ENCODE results near the gene LUC7L.

LUC7L gene

GRCh38 chr16:185691-186090 lies 43.6 kb downstream of the LUC7L start:
- Histone ChIP-seq H3K36me3 (ENCODE audit: control insufficient read depth in 1 of 2, insufficient read depth in 2 of 2, low read depth in 1 of 2, low read length in 2 of 2) (peaks cover 45 to 67% of the 10 kb centered on the region in 2 experiments), H2BK12ac (ENCODE audit: low read length in 2 of 2) (no peak overlapping the region), H3K18ac (ENCODE audit: low read depth in 1 of 2, low read length in 2 of 2) (no peak overlapping the region), H3K79me1 (replicated peaks; ENCODE audit: low read length, poor library complexity, severe bottlenecking) (peaks cover 16% of the 10 kb centered on the region), H4K8ac (ENCODE audit: low read length) (peak overlapping the region; percentile 36), H3K4me2 (ENCODE audit: low read length, poor library complexity, severe bottlenecking) (no peak overlapping the region), H3K27me3 (ENCODE audit: control insufficient read depth in 1 of 2, insufficient read depth in 1 of 2, low read length in 2 of 2) (peaks cover 3 to 5% of the 10 kb centered on the region in 2 experiments), H2AFZ (ENCODE audit: low read depth, low read length) (no peak overlapping the region), H3K4ac (ENCODE audit: low read depth in 1 of 2, low read length in 2 of 2) (no peak overlapping the region), H2BK120ac (ENCODE audit: low read depth, low read length) (no peak overlapping the region), H4K91ac (ENCODE audit: low read length) (peak overlapping the region; percentile 45), H3K23ac (ENCODE audit: low read length in 2 of 2) (no peak overlapping the region), H2AK5ac (ENCODE audit: low read length, severe bottlenecking) (no peak overlapping the region), H3K4me1 (ENCODE audit: control insufficient read depth, insufficient read depth, low read depth, low read length) (peaks cover 10% of the 10 kb centered on the region), H3K14ac (ENCODE audit: low read length in 2 of 2) (no peak overlapping the region), H2BK15ac (ENCODE audit: low read depth, poor library complexity, severe bottlenecking) (no peak overlapping the region), H2BK5ac (ENCODE audit: low read depth, low read length, poor library complexity, severe bottlenecking) (no peak overlapping the region), H3K27ac (ENCODE audit: low read length, poor library complexity, severe bottlenecking) (no peak overlapping the region), H3K9me3 (ENCODE audit: control insufficient read depth, low read length) (no peaks in the 10 kb centered on the region), H3K4me3 (ENCODE audit: insufficient read depth in 1 of 2, low read depth in 1 of 2, low read length in 2 of 2) (no peak overlapping the region), H3K9ac (ENCODE audit: low read length) (no peak overlapping the region)
- no peak for DNase-seq
- WGBS: 97% methylated on average over 5 of the region's 11 CpGs

GRCh38 chr16:185213-185612 lies 44.0 kb downstream of the LUC7L start:
- Histone ChIP-seq H2AK5ac (ENCODE audit: low read length, severe bottlenecking) (no peak overlapping the region), H3K4me2 (ENCODE audit: low read length, poor library complexity, severe bottlenecking) (no peak overlapping the region), H3K27ac (ENCODE audit: low read length, poor library complexity, severe bottlenecking) (no peak overlapping the region), H3K36me3 (ENCODE audit: control insufficient read depth in 1 of 2, insufficient read depth in 2 of 2, low read depth in 1 of 2, low read length in 2 of 2) (peaks cover 41 to 65% of the 10 kb centered on the region in 2 experiments), H2BK5ac (ENCODE audit: low read depth, low read length, poor library complexity, severe bottlenecking) (no peak overlapping the region), H3K4ac (ENCODE audit: low read depth in 1 of 2, low read length in 2 of 2) (no peak overlapping the region), H3K79me1 (replicated peaks; ENCODE audit: low read length, poor library complexity, severe bottlenecking) (peaks cover 14% of the 10 kb centered on the region), H3K23ac (ENCODE audit: low read length in 2 of 2) (no peak overlapping the region), H2BK120ac (ENCODE audit: low read depth, low read length) (no peak overlapping the region), H2BK12ac (ENCODE audit: low read length in 2 of 2) (no peak overlapping the region), H3K18ac (ENCODE audit: low read depth in 1 of 2, low read length in 2 of 2) (no peak overlapping the region), H3K4me1 (ENCODE audit: control insufficient read depth, insufficient read depth, low read depth, low read length) (peaks cover 15% of the 10 kb centered on the region), H2AFZ (ENCODE audit: low read depth, low read length) (no peak overlapping the region), H3K9ac (ENCODE audit: low read length) (no peak overlapping the region), H3K27me3 (ENCODE audit: control insufficient read depth in 1 of 2, insufficient read depth in 1 of 2, low read length in 2 of 2) (peaks cover 3 to 8% of the 10 kb centered on the region in 2 experiments), H3K14ac (ENCODE audit: low read length in 2 of 2) (no peak overlapping the region), H3K9me3 (ENCODE audit: control insufficient read depth, low read length) (no peaks in the 10 kb centered on the region), H2BK15ac (ENCODE audit: low read depth, poor library complexity, severe bottlenecking) (no peak overlapping the region), H4K91ac (ENCODE audit: low read length) (no peak overlapping the region), H3K4me3 (ENCODE audit: insufficient read depth in 1 of 2, low read depth in 1 of 2, low read length in 2 of 2) (no peak overlapping the region), H4K8ac (ENCODE audit: low read length) (no peak overlapping the region)
- DNase-seq: no peak
- WGBS: 96% methylated on average over 13 of the region's 13 CpGs

DNA sequence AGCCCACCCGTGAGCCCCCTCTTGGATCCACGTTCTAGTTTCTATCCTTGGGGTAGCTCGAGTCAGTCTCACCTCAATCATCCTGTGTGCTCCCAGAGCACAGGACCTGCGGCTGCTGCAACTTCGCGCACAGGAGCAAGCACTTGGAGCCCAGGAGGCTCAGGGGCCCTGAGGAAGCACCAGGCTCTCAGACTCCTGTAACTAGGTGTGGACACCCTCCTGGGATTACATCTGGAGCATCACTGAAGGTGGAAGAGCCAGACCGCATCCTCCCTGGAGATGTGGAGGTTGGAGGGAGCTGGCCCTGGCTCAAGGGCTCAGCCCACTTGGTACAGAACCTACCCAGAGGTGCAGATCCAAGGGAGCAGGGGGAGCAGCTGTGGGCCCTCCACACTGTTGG lies 46.2 kb downstream of the LUC7L start:
- H3K79me1 ChIP-seq (replicated peaks; ENCODE audit: low read length, poor library complexity, severe bottlenecking): peaks cover 5% of the 10 kb centered on the region
- no peak overlapping the region for H3K14ac ChIP-seq (ENCODE audit: low read length in 2 of 2)
- peaks cover 18% of the 10 kb centered on the region for H3K4me1 ChIP-seq (ENCODE audit: control insufficient read depth, insufficient read depth, low read depth, low read length)
- no peak overlapping the region for H4K91ac ChIP-seq (ENCODE audit: low read length)
- no peak overlapping the region for H3K4me2 ChIP-seq (ENCODE audit: low read length, poor library complexity, severe bottlenecking)
- H4K8ac ChIP-seq (ENCODE audit: low read length): no peak overlapping the region
- H3K9ac ChIP-seq (ENCODE audit: low read length): no peak overlapping the region
- H3K36me3 ChIP-seq (ENCODE audit: control insufficient read depth in 1 of 2, insufficient read depth in 2 of 2, low read depth in 1 of 2, low read length in 2 of 2): peaks cover 21 to 45% of the 10 kb centered on the region in 2 experiments
- H3K23ac ChIP-seq (ENCODE audit: low read length in 2 of 2): no peak overlapping the region
- no peak overlapping the region for H2AK5ac ChIP-seq (ENCODE audit: low read length, severe bottlenecking)
- H2BK5ac ChIP-seq (ENCODE audit: low read depth, low read length, poor library complexity, severe bottlenecking): no peak overlapping the region
- no peak overlapping the region for H2BK120ac ChIP-seq (ENCODE audit: low read depth, low read length)
- no peak for DNase-seq
- H3K27me3 ChIP-seq (ENCODE audit: control insufficient read depth in 1 of 2, insufficient read depth in 1 of 2, low read length in 2 of 2): peaks cover 24 to 26% of the 10 kb centered on the region in 2 experiments
- no peak overlapping the region for H2BK12ac ChIP-seq (ENCODE audit: low read length in 2 of 2)
- WGBS: 95% methylated on average over 7 of the region's 7 CpGs
- H2BK15ac ChIP-seq (ENCODE audit: low read depth, poor library complexity, severe bottlenecking): no peak overlapping the region
- no peak overlapping the region for H2AFZ ChIP-seq (ENCODE audit: low read depth, low read length)
- H3K4ac ChIP-seq (ENCODE audit: low read depth in 1 of 2, low read length in 2 of 2): no peak overlapping the region
- no peak overlapping the region for H3K27ac ChIP-seq (ENCODE audit: low read length, poor library complexity, severe bottlenecking)
- no peak overlapping the region for H3K18ac ChIP-seq (ENCODE audit: low read depth in 1 of 2, low read length in 2 of 2)
- H3K9me3 ChIP-seq (ENCODE audit: control insufficient read depth, low read length): no peaks in the 10 kb centered on the region
- no peak overlapping the region for H3K4me3 ChIP-seq (ENCODE audit: insufficient read depth in 1 of 2, low read depth in 1 of 2, low read length in 2 of 2)

DNA sequence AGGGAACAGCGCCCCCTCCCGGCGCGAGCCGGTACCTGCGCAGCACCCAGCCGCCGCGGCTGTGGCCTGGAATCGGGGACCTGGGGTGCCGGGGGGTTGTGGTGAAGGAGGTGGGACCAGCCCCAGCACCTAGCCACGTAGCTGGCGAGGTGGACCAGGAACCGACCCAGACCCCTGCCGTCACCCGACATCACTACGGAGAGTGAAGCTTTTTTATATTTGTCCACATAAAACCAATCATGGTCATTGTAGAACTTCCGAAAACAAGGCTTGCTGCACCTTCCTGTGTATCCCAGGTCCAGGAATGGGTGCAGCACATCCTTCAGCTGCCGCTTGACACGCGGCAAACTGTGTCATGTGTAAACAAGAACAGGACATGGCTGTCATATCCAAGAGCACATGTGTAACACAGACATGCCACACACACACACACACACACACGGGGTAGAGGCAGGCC lies 47.7 kb downstream of the LUC7L start:
- no peak overlapping the region for H3K9ac ChIP-seq (ENCODE audit: low read length)
- no peak overlapping the region for H3K4me3 ChIP-seq (ENCODE audit: insufficient read depth in 1 of 2, low read depth in 1 of 2, low read length in 2 of 2)
- no peak overlapping the region for H2BK15ac ChIP-seq (ENCODE audit: low read depth, poor library complexity, severe bottlenecking)
- H3K4ac ChIP-seq (ENCODE audit: low read depth in 1 of 2, low read length in 2 of 2): no peak overlapping the region
- H3K4me1 ChIP-seq (ENCODE audit: control insufficient read depth, insufficient read depth, low read depth, low read length): peaks cover 18% of the 10 kb centered on the region
- no peak overlapping the region for H3K4me2 ChIP-seq (ENCODE audit: low read length, poor library complexity, severe bottlenecking)
- no peak overlapping the region for H2AFZ ChIP-seq (ENCODE audit: low read depth, low read length)
- H3K36me3 ChIP-seq (ENCODE audit: control insufficient read depth in 1 of 2, insufficient read depth in 2 of 2, low read depth in 1 of 2, low read length in 2 of 2): peaks cover 11 to 35% of the 10 kb centered on the region in 2 experiments
- no peaks in the 10 kb centered on the region for H3K9me3 ChIP-seq (ENCODE audit: control insufficient read depth, low read length)
- H2AK5ac ChIP-seq (ENCODE audit: low read length, severe bottlenecking): no peak overlapping the region
- H4K91ac ChIP-seq (ENCODE audit: low read length): no peak overlapping the region
- peaks cover 2% of the 10 kb centered on the region for H3K79me1 ChIP-seq (replicated peaks; ENCODE audit: low read length, poor library complexity, severe bottlenecking)
- no peak overlapping the region for H3K18ac ChIP-seq (ENCODE audit: low read depth in 1 of 2, low read length in 2 of 2)
- no peak overlapping the region for H3K27ac ChIP-seq (ENCODE audit: low read length, poor library complexity, severe bottlenecking)
- peak; percentile 9 for DNase-seq
- no peak overlapping the region for H2BK120ac ChIP-seq (ENCODE audit: low read depth, low read length)
- peaks cover 34 to 36% of the 10 kb centered on the region in 2 experiments for H3K27me3 ChIP-seq (ENCODE audit: control insufficient read depth in 1 of 2, insufficient read depth in 1 of 2, low read length in 2 of 2)
- no peak overlapping the region for H2BK12ac ChIP-seq (ENCODE audit: low read length in 2 of 2)
- WGBS: 33% methylated on average over 22 of the region's 22 CpGs
- no peak overlapping the region for H4K8ac ChIP-seq (ENCODE audit: low read length)
- no peak overlapping the region for H3K14ac ChIP-seq (ENCODE audit: low read length in 2 of 2)
- H2BK5ac ChIP-seq (ENCODE audit: low read depth, low read length, poor library complexity, severe bottlenecking): no peak overlapping the region
- H3K23ac ChIP-seq (ENCODE audit: low read length in 2 of 2): no peak overlapping the region

Data from mesenchymal stem cell (in vitro differentiated cells and primary cell).